IMR-90 (cell line): Measurements from ENCODE around the gene AMDHD2. TPM values are rescaled to one million over a fixed set of nuclear protein-coding genes. Genes with fewer than 3 reads are reported as not detected.

Experiments used
- ATAC-seq: fragments of 200-7000 bp; cut with Tn5 transposase; 2 replicates; pipeline ENCODE4 v1.9.1; 2020; ENCODE audit warnings: low read depth, mild to moderate bottlenecking, moderate library complexity
- BruUV-seq: library from RNA; stranded (reverse); fragments of 400-500 nt; replicated peaks from 2 replicates; lab custom pipeline; 2021; lab: Mats Ljungman, UMichigan
- CTCF ChIA-PET: fragments of 300-600 bp; formaldehyde crosslinking; extraction: SDS; loops from one replicate; lab custom pipeline; 2021; ENCODE audit warnings: antibody characterized with exemption; lab: Yijun Ruan, JAX
- POLR2A ChIA-PET: fragments of 300-600 bp; sonication (Branson Sonifier 250); formaldehyde crosslinking; loops from one replicate; lab custom pipeline; 2022; ENCODE audit warnings: antibody characterized with exemption; ENCODE audit not compliant: unreplicated experiment; lab: Charles Lee
- DNase-seq: peaks from one replicate; pipeline ENCODE4 v3.0.0; 2013
- H2AFZ ChIP-seq: replicated peaks from 2 replicates; pipeline ENCODE3; 2013; ENCODE audit warnings: low read length, mild to moderate bottlenecking; ENCODE audit not compliant: poor library complexity
- H2AK5ac ChIP-seq: 2 replicates; pipeline ENCODE4 v1.6.1; 2013; ENCODE audit warnings: low read depth, low read length, inconsistent platforms
- H2AK9ac ChIP-seq: replicated peaks from 2 replicates; pipeline ENCODE3; 2013; ENCODE audit warnings: mild to moderate bottlenecking, low read depth, low read length, moderate library complexity; ENCODE audit not compliant: poor library complexity
- H2BK120ac ChIP-seq: 2 replicates; pipeline ENCODE4 v1.6.1; 2013; ENCODE audit warnings: low read depth, low read length, inconsistent platforms
- H2BK15ac ChIP-seq: 3 replicates; pipeline ENCODE4 v1.6.1; 2013; ENCODE audit warnings: low read depth, low read length, inconsistent platforms
- H2BK20ac ChIP-seq: 2 replicates; pipeline ENCODE4 v1.6.1; 2013; ENCODE audit warnings: low read depth, mild to moderate bottlenecking, inconsistent platforms, low read length, moderate library complexity
- H2BK5ac ChIP-seq: 2 replicates; pipeline ENCODE4 v1.6.1; 2013; ENCODE audit warnings: mild to moderate bottlenecking, low read depth, low read length, inconsistent platforms; ENCODE audit not compliant: poor library complexity, severe bottlenecking
- H3K14ac ChIP-seq: replicated peaks from 2 replicates; pipeline ENCODE4 v1.6.1; 2013; ENCODE audit warnings: low read depth, low read length, inconsistent platforms
- H3K18ac ChIP-seq: 2 replicates; pipeline ENCODE4 v1.6.1; 2013; ENCODE audit warnings: low read depth, low read length, control low read depth
- H3K23ac ChIP-seq: 2 replicates; pipeline ENCODE4 v1.6.1; 2013; ENCODE audit warnings: low read depth, low read length, inconsistent platforms
- H3K27ac ChIP-seq: 2 replicates; pipeline ENCODE4 v1.5.1; 2013; ENCODE audit warnings: mild to moderate bottlenecking, control low read depth, low read length; ENCODE audit not compliant: insufficient read depth
- H3K27me3 ChIP-seq: 2 replicates; pipeline ENCODE4 v1.6.1; 2013; ENCODE audit warnings: low read length; ENCODE audit not compliant: control insufficient read depth, insufficient read depth
- H3K36me3 ChIP-seq: 2 replicates; pipeline ENCODE4 v1.6.1; 2013; ENCODE audit warnings: low read length, mixed read lengths; ENCODE audit not compliant: control insufficient read depth, insufficient read depth
- H3K4ac ChIP-seq: 2 replicates; pipeline ENCODE4 v1.6.1; 2013; ENCODE audit warnings: low read depth, low read length, inconsistent platforms
- H3K4me1 ChIP-seq: 2 replicates; pipeline ENCODE4 v1.6.1; 2013; ENCODE audit warnings: low read length, mixed read lengths; ENCODE audit not compliant: control insufficient read depth, insufficient read depth
- H3K4me2 ChIP-seq: 2 replicates; pipeline ENCODE4 v1.6.1; 2013; ENCODE audit warnings: low read depth, mild to moderate bottlenecking, control low read depth, low read length, moderate library complexity
- H3K4me3 ChIP-seq: 2 replicates; pipeline ENCODE4 v1.5.1; 2013; ENCODE audit warnings: low read depth, mild to moderate bottlenecking, control low read depth, low read length, moderate library complexity; ENCODE audit not compliant: insufficient read depth
- H3K56ac ChIP-seq: 2 replicates; pipeline ENCODE4 v1.6.1; 2013; ENCODE audit warnings: low read length, inconsistent platforms; ENCODE audit not compliant: insufficient read depth; ENCODE audit errors: extremely low read depth
- H3K79me1 ChIP-seq, 2 experiments: 2 replicates each; pipeline ENCODE4 v1.6.1; 2013; ENCODE audit warnings: low read length in 2 of 2, inconsistent platforms in 1 of 2, low read depth in 1 of 2
- H3K9ac ChIP-seq: 2 replicates; pipeline ENCODE4 v1.6.1; 2013; ENCODE audit warnings: low read depth, low read length, control low read depth
- H3K9me1 ChIP-seq: 2 replicates; pipeline ENCODE4 v1.6.1; 2013; ENCODE audit warnings: low read length, inconsistent platforms; ENCODE audit not compliant: insufficient read depth
- H3K9me3 ChIP-seq: 2 replicates; pipeline ENCODE4 v1.6.1; 2013; ENCODE audit warnings: low read length; ENCODE audit not compliant: control insufficient read depth, insufficient read depth
- H4K20me1 ChIP-seq: 2 replicates; pipeline ENCODE4 v1.6.1; 2013; ENCODE audit warnings: low read length, inconsistent platforms; ENCODE audit not compliant: insufficient read depth
- H4K5ac ChIP-seq: 2 replicates; pipeline ENCODE4 v1.6.1; 2013; ENCODE audit warnings: mild to moderate bottlenecking, low read depth, low read length, control low read depth
- H4K8ac ChIP-seq, 2 experiments: 2 replicates each; pipeline ENCODE4 v1.6.1; 2013; ENCODE audit warnings: low read depth in 2 of 2, low read length in 2 of 2, control low read depth in 1 of 2, inconsistent platforms in 1 of 2
- H4K91ac ChIP-seq: 2 replicates; pipeline ENCODE4 v1.6.1; 2013; ENCODE audit warnings: low read depth, low read length, inconsistent platforms; ENCODE audit not compliant: insufficient read depth
- CHD1 ChIP-seq: IDR thresholded peaks from 2 replicates; pipeline ENCODE4 v1.6.1; 2012; ENCODE audit warnings: low read depth, low read length, improper control_type of control experiment
- MAFK ChIP-seq: IDR thresholded peaks from 2 replicates; pipeline ENCODE4 v1.6.1; 2012; ENCODE audit warnings: low read depth, low read length, improper control_type of control experiment
- NFE2L2 ChIP-seq: fragments of 150-350 bp; IDR thresholded peaks from 2 replicates; pipeline ENCODE4 v1.6.1; 2016; ENCODE audit warnings: low read depth, mild to moderate bottlenecking, low read length
- RAD21 ChIP-seq: IDR thresholded peaks from 2 replicates; pipeline ENCODE4 v1.6.1; 2012; ENCODE audit warnings: low read length, improper control_type of control experiment
- SMC3 ChIP-seq: fragments of 150-350 bp; IDR thresholded peaks from 2 replicates; pipeline ENCODE4 v1.6.1; 2016; ENCODE audit warnings: low read depth, mild to moderate bottlenecking, antibody characterized with exemption, low read length, moderate library complexity
- WGBS, 2 experiments: methylation state at CpG; one replicate each; pipeline versions ENCODE4 v1.1.5 to v1.1.7; 2013; ENCODE audit warnings: missing lambda C conversion rate in 2 of 2; ENCODE audit not compliant: insufficient read length in 1 of 2; ENCODE audit errors: extremely low coverage in 2 of 2; 5-methylcytosine and 5-hydroxymethylcytosine counted together
- dilution Hi-C: fragments of 300-500 bp; cut with HindIII; formaldehyde crosslinking; loops from one replicate; pipeline ENCODE4 v1.14.3; 2018; ENCODE audit warnings: low sequenced_read_pairs; ENCODE audit not compliant: unreplicated experiment
- in situ Hi-C: fragments of 300-500 bp; cut with MboI; formaldehyde crosslinking; loops from 3 replicates; pipeline ENCODE4 v1.14.3; 2019; ENCODE audit warnings: low sequenced_read_pairs, inconsistent platforms, mixed read lengths
- intact Hi-C: fragments of 100-400 bp; cut with micrococcal nuclease; formaldehyde crosslinking; loops from 2 replicates; pipeline ENCODE4 v1.10.0; 2022
- polyA plus RNA-seq, 3 experiments: library from polyadenylated mRNA; depleted of rRNA; stranded (reverse); fragments of >200 nt; gene quantifications; 2 replicates each; pipeline ENCODE4 v1.2.3, GENCODE V29; 2012; ENCODE audit warnings: low replicate concordance in 1 of 3
- total RNA-seq: library from RNA; depleted of rRNA; stranded (reverse); fragments of >200 nt; gene quantifications from 2 replicates; pipeline ENCODE4 v1.2.3, GENCODE V29; 2012

AMDHD2 gene
- total and polyA plus RNA-seq, 2 of the 4 experiments (the other 2 are of a cell fraction) = 10.6 to 30.3 TPM

- H2BK20ac ChIP-seq = no peak overlapping the region
- CTCF ChIA-PET = no interaction called here
- BruUV-seq = no TSS peak
- no peak overlapping the region for H2BK15ac ChIP-seq
- H3K27me3 ChIP-seq = no peaks in the 10 kb centered on the region
- 0 out of 2 replicates have a peak overlapping the region, but pooled peaks have one; percentile 24 for H4K5ac ChIP-seq
- H3K4me2 ChIP-seq = peak overlapping the region; percentile 98
- H3K4ac ChIP-seq = 0 out of 2 replicates have a peak overlapping the region, but pooled peaks have one; percentile 61
- dilution Hi-C loops = no loop called here
- H3K4me3 ChIP-seq = peak overlapping the region; percentile 61
- peaks cover 20 to 63% of the 10 kb centered on the region in 2 experiments for H3K79me1 ChIP-seq
- intact Hi-C loops = no loop called here
- DNase-seq (no peak), ATAC-seq (peak; percentile 13)
- no peak overlapping the region for H4K91ac ChIP-seq
- POLR2A ChIA-PET = interaction anchor here (1.0 kb wide), 1 partner anchor 9 kb away, joined by 3 read pairs; no protein-coding TSS in a partner anchor
- H3K14ac ChIP-seq = peak overlapping the region; percentile 69; the same call in 1 of the 2 replicates
- H3K4me1 ChIP-seq = peaks cover 11% of the 10 kb centered on the region
- H3K27ac ChIP-seq = peak overlapping the region; percentile 53
- no peak overlapping the region for H2BK120ac ChIP-seq
- 0 out of 2 replicates have a peak overlapping the region, but pooled peaks have one; percentile 6 for H3K56ac ChIP-seq
- H3K9me3 ChIP-seq = no peaks in the 10 kb centered on the region
- no peak overlapping the region for H3K18ac ChIP-seq
- H4K20me1 ChIP-seq = peaks cover 41% of the 10 kb centered on the region
- H2AFZ ChIP-seq = peak overlapping the region; percentile 75
- H2AK9ac ChIP-seq = peak overlapping the region; percentile 96
- peak overlapping the region; percentile 73 for H3K9ac ChIP-seq
- in situ Hi-C loops = no loop called here
- H2BK5ac ChIP-seq = no peak overlapping the region
- peaks cover 26% of the 10 kb centered on the region for H3K36me3 ChIP-seq
- peak overlapping the region; percentile 63; the same call in 1 of the 2 replicates for H2AK5ac ChIP-seq
- 0 out of 2 replicates have a peak overlapping the region, but pooled peaks have one; percentile 66 for H3K23ac ChIP-seq
- 14% methylated on average over 19 of the region's 41 CpGs; no CpG with 5 or more reads in 1 of the 2 experiments for WGBS, 2 experiments
- H4K8ac ChIP-seq = peak overlapping the region; percentile 20 to 53; a peak in 2 of 4 replicates
- peaks cover 14% of the 10 kb centered on the region for H3K9me1 ChIP-seq
- no peak for TF ChIP-seq CHD1
- no peak for TF ChIP-seq SMC3
- TF ChIP-seq NFE2L2 = no peak
- TF ChIP-seq RAD21 = no peak
- 0 out of 2 replicates have a peak, but pooled peaks have one; percentile 3 for TF ChIP-seq MAFK
Observed at GRCh38 chr16:2520784-2521531, 787 bp downstream of the AMDHD2 start.
